Osteoblast (primary cell): ENCODE results near the gene CTCF. TPM values are rescaled to one million over a fixed set of nuclear protein-coding genes. Genes with fewer than 3 reads are reported as not detected.

ENCODE experiments used
- DNase-seq: peaks from one replicate; pipeline ENCODE4 v3.0.0; 2011; ENCODE audit warnings: low spot score, mixed read lengths; ENCODE audit not compliant: insufficient read length; ENCODE audit errors: missing footprints
- H2AFZ ChIP-seq: 2 replicates; pipeline ENCODE4 v1.6.0; 2011; ENCODE audit warnings: mild to moderate bottlenecking, low read length
- H3K27ac ChIP-seq: 2 replicates; pipeline ENCODE4 v1.5.1; 2011; ENCODE audit warnings: mild to moderate bottlenecking, low read depth, low read length, moderate library complexity
- H3K27me3 ChIP-seq: 2 replicates; pipeline ENCODE4 v1.6.0; 2012; ENCODE audit warnings: mild to moderate bottlenecking, control low read depth, inconsistent platforms, low read length, moderate library complexity; ENCODE audit not compliant: insufficient read depth
- H3K36me3 ChIP-seq: 2 replicates; pipeline ENCODE4 v1.5.1; 2011; ENCODE audit warnings: mild to moderate bottlenecking, low read length, control low read depth, moderate library complexity; ENCODE audit not compliant: insufficient read depth
- H3K4me1 ChIP-seq: 2 replicates; pipeline ENCODE4 v1.5.1; 2011; ENCODE audit warnings: mild to moderate bottlenecking, low read length, control low read depth, moderate library complexity; ENCODE audit not compliant: insufficient read depth
- H3K4me2 ChIP-seq: 2 replicates; pipeline ENCODE4 v1.6.0; 2011; ENCODE audit warnings: mild to moderate bottlenecking, low read length; ENCODE audit not compliant: insufficient read depth
- H3K4me3 ChIP-seq: fragments of 200-600 bp; sonication (generic); 3 replicates; pipeline ENCODE4 v1.5.1; 2012; ENCODE audit warnings: mild to moderate bottlenecking, low read length, inconsistent platforms; ENCODE audit not compliant: insufficient read depth
- H3K79me2 ChIP-seq: 2 replicates; pipeline ENCODE4 v1.6.0; 2012; ENCODE audit warnings: mild to moderate bottlenecking, low read length, control low read depth, inconsistent platforms; ENCODE audit not compliant: insufficient read depth
- H3K9me3 ChIP-seq: 2 replicates; pipeline ENCODE4 v1.5.1; 2011; ENCODE audit warnings: low read depth, low read length, control low read depth
- H4K20me1 ChIP-seq: 2 replicates; pipeline ENCODE4 v1.6.0; 2012; ENCODE audit warnings: mild to moderate bottlenecking, low read length, control low read depth; ENCODE audit not compliant: insufficient read depth
- CTCF ChIP-seq: IDR thresholded peaks from 2 replicates; pipeline ENCODE4 v1.5.1; 2011; ENCODE audit warnings: mild to moderate bottlenecking, low read depth, low read length, moderate library complexity; ENCODE audit errors: extremely low read depth
- total RNA-seq: library from RNA; depleted of rRNA; stranded (reverse); fragments of >200 nt; gene quantifications from 2 replicates; pipeline ENCODE4 v1.2.3, GENCODE V29; 2012

Gene CTCF
- total RNA-seq, 1 donor = 29.3 TPM

GRCh38 chr16:67649494-67649931, 87.2 kb downstream of the CTCF start:
- Histone ChIP-seq H3K27ac (no peak overlapping the region), H3K4me2 (no peak overlapping the region), H3K79me2 (no peaks in the 10 kb centered on the region), H2AFZ (no peak overlapping the region), H3K4me1 (no peaks in the 10 kb centered on the region), H3K9me3 (no peaks in the 10 kb centered on the region), H4K20me1 (peaks cover 9% of the 10 kb centered on the region), H3K27me3 (peaks cover 88% of the 10 kb centered on the region), H3K4me3 (no peak overlapping the region), H3K36me3 (no peaks in the 10 kb centered on the region)
- DNase-seq = peak; percentile 96
- TF ChIP-seq CTCF = no peak

GRCh38 chr16:67650023-67650422, 87.7 kb downstream of the CTCF start:
- Histone ChIP-seq H3K9me3 (no peaks in the 10 kb centered on the region), H3K4me3 (no peak overlapping the region), H3K27ac (no peak overlapping the region), H3K27me3 (peaks cover 90% of the 10 kb centered on the region), H2AFZ (no peak overlapping the region), H3K4me2 (no peak overlapping the region), H3K4me1 (no peaks in the 10 kb centered on the region), H3K36me3 (no peaks in the 10 kb centered on the region), H3K79me2 (no peaks in the 10 kb centered on the region), H4K20me1 (peaks cover 9% of the 10 kb centered on the region)
- TF ChIP-seq CTCF = no peak
- peak; percentile 82 for DNase-seq

- H3K36me3 ChIP-seq = no peaks in the 10 kb centered on the region
- TF ChIP-seq CTCF = no peak
- H3K4me2 ChIP-seq = no peak overlapping the region
- no peak overlapping the region for H3K27ac ChIP-seq
- no peak overlapping the region for H3K4me3 ChIP-seq
- peaks cover 80% of the 10 kb centered on the region for H3K27me3 ChIP-seq
- H3K9me3 ChIP-seq = no peaks in the 10 kb centered on the region
- H3K79me2 ChIP-seq = no peaks in the 10 kb centered on the region
- peaks cover 9% of the 10 kb centered on the region for H4K20me1 ChIP-seq
- peak; percentile 87 for DNase-seq
- no peaks in the 10 kb centered on the region for H3K4me1 ChIP-seq
- H2AFZ ChIP-seq = no peak overlapping the region
These were observed 88.7 kb downstream of the CTCF start for GRCh38 chr16:67651039-67651438.

GRCh38 chr16:67651847-67652246, 89.5 kb downstream of the CTCF start:
- DNase-seq = peak; percentile 87
- Histone ChIP-seq H3K79me2 (no peaks in the 10 kb centered on the region), H3K27me3 (peaks cover 73% of the 10 kb centered on the region), H3K36me3 (no peaks in the 10 kb centered on the region), H3K4me1 (no peaks in the 10 kb centered on the region), H3K9me3 (no peaks in the 10 kb centered on the region), H3K4me2 (no peak overlapping the region), H4K20me1 (peaks cover 9% of the 10 kb centered on the region), H3K27ac (no peak overlapping the region), H3K4me3 (no peak overlapping the region), H2AFZ (no peak overlapping the region)
- TF ChIP-seq CTCF = no peak
